NOMO-1 treated with DMSO at 0.1 percent for 48 hours (cell line): ENCODE results near the gene PLCXD3.

ENCODE experiments used
- DNase-seq: peaks from one replicate; lab custom pipeline; 2025; ENCODE audit not compliant: unreplicated experiment; lab: John Stamatoyannopoulos, UW

Gene PLCXD3

GRCh38 chr5:41415242-41415641 lies 95.2 kb downstream of the PLCXD3 start:
- DNase-seq = no peak

GRCh38 chr5:41414598-41414997 lies 95.8 kb downstream of the PLCXD3 start:
- DNase-seq = no peak

GRCh38 chr5:41413074-41413473 lies 97.3 kb downstream of the PLCXD3 start:
- no peak for DNase-seq

GRCh38 chr5:41412496-41412895 lies 97.9 kb downstream of the PLCXD3 start:
- no peak for DNase-seq

GRCh38 chr5:41410737-41411136 lies 99.7 kb downstream of the PLCXD3 start:
- DNase-seq = peak; percentile 11

- DNase-seq = no peak
Measured at GRCh38 chr5:41410307-41410706, 100.1 kb downstream of the PLCXD3 start.

GRCh38 chr5:41408676-41409443 lies 101.5 kb downstream of the PLCXD3 start:
- no peak for DNase-seq

GRCh38 chr5:41406936-41407335 lies 103.5 kb downstream of the PLCXD3 start:
- no peak for DNase-seq

GRCh38 chr5:41406424-41406823 lies 104.0 kb downstream of the PLCXD3 start:
- no peak for DNase-seq

GRCh38 chr5:41404757-41405156 lies 105.6 kb downstream of the PLCXD3 start:
- DNase-seq = no peak

GRCh38 chr5:41403846-41404245 lies 106.6 kb downstream of the PLCXD3 start:
- no peak for DNase-seq

GRCh38 chr5:41402845-41403244 lies 107.6 kb downstream of the PLCXD3 start:
- DNase-seq = no peak

- DNase-seq = no peak
Measured at GRCh38 chr5:41399839-41400238, 110.6 kb downstream of the PLCXD3 start.

- no peak for DNase-seq
Measured at GRCh38 chr5:41392016-41392415, 118.4 kb downstream of the PLCXD3 start.

- no peak for DNase-seq
Measured at GRCh38 chr5:41374631-41375030, 135.8 kb downstream of the PLCXD3 start.

GRCh38 chr5:41373230-41373629 lies 137.2 kb downstream of the PLCXD3 start:
- DNase-seq = no peak

- DNase-seq = no peak
Measured at GRCh38 chr5:41371738-41372137, 138.7 kb downstream of the PLCXD3 start.

GRCh38 chr5:41370482-41370881 lies 139.9 kb downstream of the PLCXD3 start:
- DNase-seq = no peak

- DNase-seq = no peak
Measured at GRCh38 chr5:41369799-41370198, 140.6 kb downstream of the PLCXD3 start.

GRCh38 chr5:41368158-41368557 lies 142.2 kb downstream of the PLCXD3 start:
- no peak for DNase-seq

- no peak for DNase-seq
Measured at GRCh38 chr5:41365369-41365768, 145.0 kb downstream of the PLCXD3 start.

GRCh38 chr5:41364346-41364745 lies 146.1 kb downstream of the PLCXD3 start:
- DNase-seq = no peak

- DNase-seq = no peak
Measured at GRCh38 chr5:41363343-41363986, 146.9 kb downstream of the PLCXD3 start.
